ENCODE data around the gene HOXA7. TPM values are rescaled to one million over a fixed set of nuclear protein-coding genes. Genes with fewer than 3 reads are reported as not detected.

HOXA7 gene
- total RNA-seq, 2 donors from 2014 or later, result not detected

- no peak for DNase-seq
- H3K36me3 Mint-ChIP-seq (ENCODE audit: low read depth), result no peaks in the 10 kb centered on the region
- no peak overlapping the region for H3K27ac ChIP-seq (ENCODE audit: low read depth, low read length)
- peaks cover 95% of the 10 kb centered on the region for H3K27me3 Mint-ChIP-seq (ENCODE audit: insufficient read depth)
- no peaks in the 10 kb centered on the region for H3K4me1 ChIP-seq (ENCODE audit: control insufficient read depth, insufficient read depth, low read length)
- no peak overlapping the region for H3K9ac ChIP-seq (ENCODE audit: extremely low read depth, low read length, poor library complexity, severe bottlenecking)
- WGBS, 2 experiments (ENCODE audit: insufficient coverage in 1 of 2, insufficient read length in 1 of 2), result 10% methylated on average over 3 of the region's 4 CpGs; no CpG with 5 or more reads in 1 of the 2 experiments
- H3K9me3 Mint-ChIP-seq, result no peaks in the 10 kb centered on the region
- no peak overlapping the region for H3K4me3 Mint-ChIP-seq
- H3K9me3 ChIP-seq (ENCODE audit: control insufficient read depth, low read length), result peaks cover 4% of the 10 kb centered on the region
- H3K27me3 ChIP-seq (ENCODE audit: control insufficient read depth, insufficient read depth, low read length, poor library complexity, severe bottlenecking), result peaks cover 97% of the 10 kb centered on the region
- H3K4me3 ChIP-seq (ENCODE audit: low read length), result no peak overlapping the region
- H3K27ac Mint-ChIP-seq, result no peak overlapping the region
- no peak for TF ChIP-seq CTCF (conservative IDR thresholded peaks at IDR 0.05)
- H3K4me1 Mint-ChIP-seq, result peaks cover 8% of the 10 kb centered on the region
- H3K36me3 ChIP-seq (ENCODE audit: control insufficient read depth, insufficient read depth, low read length), result no peaks in the 10 kb centered on the region
Measured at GRCh38 chr7:27111751-27112277, 44.7 kb downstream of the HOXA7 start.

- Histone ChIP-seq H3K36me3 (ENCODE audit: control insufficient read depth, insufficient read depth, low read length) (no peaks in the 10 kb centered on the region), H3K27ac (ENCODE audit: low read depth, low read length) (peak overlapping the region; percentile 69), H3K27me3 (ENCODE audit: control insufficient read depth, insufficient read depth, low read length, poor library complexity, severe bottlenecking) (peaks cover 97% of the 10 kb centered on the region), H3K9ac (ENCODE audit: extremely low read depth, low read length, poor library complexity, severe bottlenecking) (no peak overlapping the region), H3K4me3 (ENCODE audit: low read length) (no peak overlapping the region), H3K4me1 (ENCODE audit: control insufficient read depth, insufficient read depth, low read length) (no peaks in the 10 kb centered on the region), H3K9me3 (ENCODE audit: control insufficient read depth, low read length) (peaks cover 4% of the 10 kb centered on the region)
- no peak for TF ChIP-seq CTCF (conservative IDR thresholded peaks at IDR 0.05)
- Mint-ChIP-seq H3K4me3 (no peak overlapping the region), H3K27me3 (ENCODE audit: insufficient read depth) (peaks cover 95% of the 10 kb centered on the region), H3K4me1 (peaks cover 8% of the 10 kb centered on the region), H3K9me3 (no peaks in the 10 kb centered on the region), H3K36me3 (ENCODE audit: low read depth) (no peaks in the 10 kb centered on the region), H3K27ac (no peak overlapping the region)
- 0 to 8% methylated on average over 1 to 5 of the region's 6 CpGs for WGBS, 2 experiments (ENCODE audit: insufficient coverage in 1 of 2, insufficient read length in 1 of 2)
- DNase-seq, result no peak
Measured at GRCh38 chr7:27111042-27111750, 45.3 kb downstream of the HOXA7 start.

- Mint-ChIP-seq H3K4me3 (no peak overlapping the region), H3K4me1 (peaks cover 8% of the 10 kb centered on the region), H3K9me3 (no peaks in the 10 kb centered on the region), H3K27ac (no peak overlapping the region), H3K36me3 (ENCODE audit: low read depth) (no peaks in the 10 kb centered on the region), H3K27me3 (ENCODE audit: insufficient read depth) (peaks cover 95% of the 10 kb centered on the region)
- no peaks in the 10 kb centered on the region for H3K36me3 ChIP-seq (ENCODE audit: control insufficient read depth, insufficient read depth, low read length)
- peaks cover 97% of the 10 kb centered on the region for H3K27me3 ChIP-seq (ENCODE audit: control insufficient read depth, insufficient read depth, low read length, poor library complexity, severe bottlenecking)
- H3K4me1 ChIP-seq (ENCODE audit: control insufficient read depth, insufficient read depth, low read length), result no peaks in the 10 kb centered on the region
- peaks cover 4% of the 10 kb centered on the region for H3K9me3 ChIP-seq (ENCODE audit: control insufficient read depth, low read length)
- no peak overlapping the region for H3K9ac ChIP-seq (ENCODE audit: extremely low read depth, low read length, poor library complexity, severe bottlenecking)
- no peak overlapping the region for H3K4me3 ChIP-seq (ENCODE audit: low read length)
- WGBS, 2 experiments (ENCODE audit: insufficient coverage in 1 of 2, insufficient read length in 1 of 2), result 4% methylated on average over 13 to 66 of the region's 66 CpGs
- DNase-seq, result peak; percentile 83
- TF ChIP-seq CTCF (conservative IDR thresholded peaks at IDR 0.05), result no peak
- peak overlapping the region; percentile 69 for H3K27ac ChIP-seq (ENCODE audit: low read depth, low read length)
Measured at GRCh38 chr7:27110186-27111031, 46.1 kb downstream of the HOXA7 start.

Measured in endodermal cell (in vitro differentiated cells).